Neural cell (in vitro differentiated cells): ENCODE results near the gene FAM163B.

Experiments
- POLR2AphosphoS5 ChIP-seq: IDR thresholded peaks from 2 replicates; pipeline ENCODE4 v1.6.1; 2012
- TF ChIP-seq, protein P1 (sequence below): fragments of 450-650 bp; IDR thresholded peaks from 2 replicates; pipeline ENCODE4 v1.5.1; 2014; ENCODE audit warnings: antibody characterized with exemption, mild to moderate bottlenecking, moderate library complexity; ENCODE audit not compliant: poor library complexity, severe bottlenecking

DNA sequence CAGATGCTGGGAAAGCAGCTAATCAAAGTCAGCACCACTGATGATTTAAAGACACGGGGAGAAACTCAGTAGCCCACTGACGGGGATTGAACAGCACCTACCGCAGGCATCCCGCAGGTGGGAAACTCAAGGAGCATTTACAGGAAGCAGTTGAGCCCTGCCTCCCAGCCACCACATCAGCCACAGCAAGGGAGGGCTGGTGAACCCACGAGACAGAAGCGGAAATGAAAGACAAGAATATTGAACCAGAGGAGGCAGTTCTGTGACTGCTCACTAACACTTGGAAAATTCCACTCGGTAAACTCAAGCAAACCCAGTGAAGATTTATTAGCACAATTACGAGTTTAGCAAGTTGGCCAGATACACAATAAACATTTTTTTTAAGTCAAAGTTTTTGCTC, 10.6 kb upstream of the FAM163B start:
- TF ChIP-seq POLR2AphosphoS5 = no peak
- TF ChIP-seq, protein P1, sequence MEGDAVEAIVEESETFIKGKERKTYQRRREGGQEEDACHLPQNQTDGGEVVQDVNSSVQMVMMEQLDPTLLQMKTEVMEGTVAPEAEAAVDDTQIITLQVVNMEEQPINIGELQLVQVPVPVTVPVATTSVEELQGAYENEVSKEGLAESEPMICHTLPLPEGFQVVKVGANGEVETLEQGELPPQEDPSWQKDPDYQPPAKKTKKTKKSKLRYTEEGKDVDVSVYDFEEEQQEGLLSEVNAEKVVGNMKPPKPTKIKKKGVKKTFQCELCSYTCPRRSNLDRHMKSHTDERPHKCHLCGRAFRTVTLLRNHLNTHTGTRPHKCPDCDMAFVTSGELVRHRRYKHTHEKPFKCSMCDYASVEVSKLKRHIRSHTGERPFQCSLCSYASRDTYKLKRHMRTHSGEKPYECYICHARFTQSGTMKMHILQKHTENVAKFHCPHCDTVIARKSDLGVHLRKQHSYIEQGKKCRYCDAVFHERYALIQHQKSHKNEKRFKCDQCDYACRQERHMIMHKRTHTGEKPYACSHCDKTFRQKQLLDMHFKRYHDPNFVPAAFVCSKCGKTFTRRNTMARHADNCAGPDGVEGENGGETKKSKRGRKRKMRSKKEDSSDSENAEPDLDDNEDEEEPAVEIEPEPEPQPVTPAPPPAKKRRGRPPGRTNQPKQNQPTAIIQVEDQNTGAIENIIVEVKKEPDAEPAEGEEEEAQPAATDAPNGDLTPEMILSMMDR = no peak
